ENCODE data around the gene FAM32A. TPM values are rescaled to one million over a fixed set of nuclear protein-coding genes. Genes with fewer than 3 reads are reported as not detected.

FAM32A gene
- total and polyA plus RNA-seq, 2 of the 8 experiments (the other 6 are each of a cell fraction or from before 2014, with no cell fraction given), result 75.6 to 105 TPM

DNA sequence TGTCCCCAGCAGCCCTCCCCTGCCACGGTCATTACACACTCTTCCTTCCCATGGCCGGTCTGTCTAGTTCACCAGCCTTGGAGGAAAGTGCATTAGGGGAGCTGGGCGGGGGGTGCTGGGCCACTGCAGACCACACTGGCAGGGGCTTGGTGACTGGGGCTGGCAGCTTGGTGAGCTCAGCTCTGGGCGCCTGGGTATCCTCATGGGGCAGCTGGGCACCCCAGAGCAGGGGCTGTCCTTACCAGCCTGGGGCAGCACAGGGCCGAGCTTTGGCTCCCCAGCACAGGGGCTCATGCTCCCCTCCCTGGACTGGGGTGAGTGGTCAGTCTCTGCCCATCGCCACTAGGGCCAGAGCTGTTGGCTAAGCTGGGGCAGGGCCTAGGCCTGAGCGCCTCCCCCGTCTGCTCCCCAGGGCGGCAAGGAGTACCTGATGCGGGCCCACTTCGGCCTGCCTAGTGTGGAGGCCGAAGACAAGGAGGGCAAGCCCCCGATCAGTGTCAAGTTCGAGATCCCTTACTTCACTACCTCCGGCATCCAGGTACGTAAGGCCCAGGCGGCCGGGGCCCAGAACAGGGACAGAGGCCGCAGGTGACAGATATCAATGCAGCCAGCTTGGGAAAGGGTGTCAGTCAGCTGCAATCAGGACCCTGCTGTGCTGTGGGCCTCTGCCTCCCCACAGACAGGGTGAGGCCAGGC is 48.0 kb downstream of the FAM32A start (continued):
- no peak for TF ChIP-seq KDM5A (IDR thresholded peaks at IDR 0.05; ENCODE audit: low read length)
- TF ChIP-seq NRF1 (IDR thresholded peaks at IDR 0.05; ENCODE audit: low read depth, low read length), result no peak

Measured in H1 (cell line).